Measurements from ENCODE around the gene BAIAP2L1. TPM values are rescaled to one million over a fixed set of nuclear protein-coding genes. Genes with fewer than 3 reads are reported as not detected.

BAIAP2L1 gene
- total RNA-seq, 2 experiments from 2014 or later, result 0.33 to 0.61 TPM

- Mint-ChIP-seq H3K4me1 (ENCODE audit: low read depth) (no peaks in the 10 kb centered on the region), H3K4me3 (no peak overlapping the region), H3K9me3 (no peaks in the 10 kb centered on the region), H3K27me3 (no peaks in the 10 kb centered on the region), H3K36me3 (ENCODE audit: low read depth) (no peaks in the 10 kb centered on the region), H3K27ac (no peak overlapping the region)
- ChIA-PET CTCF (no interaction called here), POLR2A (no interaction called here)
- H3K27me3 ChIP-seq (ENCODE audit: control insufficient read depth in 1 of 2, insufficient read depth in 2 of 2, low read length in 2 of 2), result no peaks in the 10 kb centered on the region
- H3K4me3 ChIP-seq (ENCODE audit: low read length), result no peak overlapping the region
- peaks cover 0 to 3% of the 10 kb centered on the region in 2 experiments for H3K9me3 ChIP-seq (ENCODE audit: control insufficient read depth in 1 of 2, insufficient read depth in 1 of 2, low read length in 2 of 2)
- no peaks in the 10 kb centered on the region for H3K4me1 ChIP-seq (ENCODE audit: insufficient read depth, low read length)
- no peaks in the 10 kb centered on the region for H3K36me3 ChIP-seq (ENCODE audit: insufficient read depth, low read length)
- ATAC-seq (ENCODE audit: poor library complexity), result no peak
- DNase-seq, result no peak
- H3K27ac ChIP-seq (ENCODE audit: low read depth in 1 of 2, low read length in 2 of 2), result no peak overlapping the region
- intact Hi-C loops (cut with DNase I, micrococcal nuclease), result no loop called here
- TF ChIP-seq CTCF (IDR thresholded peaks at IDR 0.05), result no peak
Observed at GRCh38 chr7:98346515-98347069, 54.3 kb downstream of the BAIAP2L1 start.

DNA sequence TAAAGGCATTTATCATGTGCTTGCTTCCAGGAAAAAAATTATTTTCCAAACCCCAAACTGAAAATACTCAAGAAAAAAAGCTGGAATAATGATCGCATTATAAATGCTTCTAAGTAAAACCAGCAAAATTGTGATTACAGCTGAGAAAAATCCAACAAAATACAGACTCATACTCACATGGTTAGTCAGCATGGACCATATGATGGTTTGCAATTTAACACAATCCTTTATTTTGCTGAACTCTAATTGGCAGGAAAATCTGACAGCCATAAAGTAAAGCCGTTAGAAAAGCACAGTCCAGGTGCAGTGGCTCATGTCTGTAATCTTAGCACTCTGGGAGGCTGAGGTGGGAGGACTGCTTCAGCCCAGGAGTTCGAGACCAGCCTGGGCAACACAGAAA, 59.8 kb downstream of the BAIAP2L1 start:
- H3K36me3 ChIP-seq (ENCODE audit: insufficient read depth, low read length), result no peaks in the 10 kb centered on the region
- DNase-seq (no peak), ATAC-seq (ENCODE audit: poor library complexity) (no peak)
- peaks cover 3% of the 10 kb centered on the region for H3K9me3 Mint-ChIP-seq
- no peaks in the 10 kb centered on the region for H3K36me3 Mint-ChIP-seq (ENCODE audit: low read depth)
- peaks cover 0 to 4% of the 10 kb centered on the region in 2 experiments for H3K9me3 ChIP-seq (ENCODE audit: control insufficient read depth in 1 of 2, insufficient read depth in 1 of 2, low read length in 2 of 2)
- no peaks in the 10 kb centered on the region for H3K27me3 ChIP-seq (ENCODE audit: control insufficient read depth in 1 of 2, insufficient read depth in 2 of 2, low read length in 2 of 2)
- no peak for TF ChIP-seq CTCF (IDR thresholded peaks at IDR 0.05)
- intact Hi-C loops (cut with DNase I, micrococcal nuclease), result no loop called here
- no peaks in the 10 kb centered on the region for H3K27me3 Mint-ChIP-seq
- no peak overlapping the region for H3K27ac ChIP-seq (ENCODE audit: low read depth in 1 of 2, low read length in 2 of 2)
- ChIA-PET POLR2A (no interaction called here), CTCF (no interaction called here)
- no peak overlapping the region for H3K27ac Mint-ChIP-seq
- H3K4me1 Mint-ChIP-seq (ENCODE audit: low read depth), result no peaks in the 10 kb centered on the region
- H3K4me3 Mint-ChIP-seq, result no peak overlapping the region
- no peaks in the 10 kb centered on the region for H3K4me1 ChIP-seq (ENCODE audit: insufficient read depth, low read length)
- no peak overlapping the region for H3K4me3 ChIP-seq (ENCODE audit: low read length)

DNA sequence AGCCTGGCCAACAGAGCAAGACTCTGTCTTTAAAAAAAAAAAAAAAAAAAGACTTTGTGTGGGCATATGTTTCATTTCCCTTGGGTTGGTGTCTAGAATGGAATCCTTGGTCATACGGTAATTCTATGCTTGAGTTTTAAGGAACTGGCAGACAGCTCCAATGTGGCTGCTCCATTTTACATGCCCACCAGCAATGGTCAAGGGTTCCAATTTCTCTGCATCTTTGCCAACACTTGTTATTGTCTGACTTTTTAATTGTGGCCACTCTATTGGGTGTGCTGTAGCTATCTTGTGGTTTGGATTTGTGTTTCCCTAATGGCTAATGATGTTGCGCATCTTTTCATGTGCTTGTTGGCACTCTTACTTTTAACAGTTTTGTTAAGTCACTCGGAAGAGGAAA, 61.8 kb downstream of the BAIAP2L1 start:
- CTCF ChIA-PET, result no interaction called here
- DNase-seq, result no peak

More for the DNA sequence above, 61.8 kb downstream of the BAIAP2L1 start:
- Mint-ChIP-seq H3K4me3 (no peak overlapping the region), H3K27me3 (no peaks in the 10 kb centered on the region), H3K4me1 (ENCODE audit: low read depth) (no peaks in the 10 kb centered on the region), H3K36me3 (ENCODE audit: low read depth) (no peaks in the 10 kb centered on the region), H3K27ac (no peak overlapping the region), H3K9me3 (peaks cover 3% of the 10 kb centered on the region)
- POLR2A ChIA-PET, result no interaction called here
- Histone ChIP-seq H3K36me3 (ENCODE audit: insufficient read depth, low read length) (no peaks in the 10 kb centered on the region), H3K27ac (ENCODE audit: low read depth in 1 of 2, low read length in 2 of 2) (no peak overlapping the region), H3K4me3 (ENCODE audit: low read length) (no peak overlapping the region), H3K27me3 (ENCODE audit: control insufficient read depth in 1 of 2, insufficient read depth in 2 of 2, low read length in 2 of 2) (no peaks in the 10 kb centered on the region), H3K4me1 (ENCODE audit: insufficient read depth, low read length) (no peaks in the 10 kb centered on the region), H3K9me3 (ENCODE audit: control insufficient read depth in 1 of 2, insufficient read depth in 1 of 2, low read length in 2 of 2) (peaks cover 0 to 4% of the 10 kb centered on the region in 2 experiments)
- intact Hi-C loops (cut with DNase I, micrococcal nuclease), result no loop called here
- no peak for TF ChIP-seq CTCF (IDR thresholded peaks at IDR 0.05)
- ATAC-seq (ENCODE audit: poor library complexity), result no peak

Measured in CD4-positive, alpha-beta T cell (primary cell).